ENCODE measurements around the gene SLFN14. TPM values are rescaled to one million over a fixed set of nuclear protein-coding genes. Genes with fewer than 3 reads are reported as not detected.

SLFN14 gene
- not detected for total RNA-seq

DNA sequence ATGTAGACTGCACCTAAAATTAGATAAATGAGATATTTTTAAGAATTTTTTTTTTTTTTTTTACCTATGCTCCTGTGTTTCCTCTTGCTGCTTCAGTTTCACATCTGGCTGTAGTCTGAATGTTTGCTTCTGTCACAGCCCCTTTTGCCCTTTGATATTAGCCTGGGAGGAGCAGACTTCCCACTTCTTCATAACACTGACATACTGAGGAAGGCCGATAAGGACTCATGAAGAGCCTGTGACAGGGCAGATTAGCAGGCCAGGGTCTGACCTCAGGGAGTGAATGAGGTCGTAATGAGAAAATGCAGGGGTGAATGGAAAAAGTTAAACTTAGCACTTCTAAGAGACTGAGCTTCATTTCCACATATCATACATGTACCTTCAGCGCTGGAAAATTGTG lies at the start of gene SLFN14:
TSS of gene SLFN14 (minus strand) at position 117 of the 400 bp plus-strand sequence. CDS start 2,757 bp downstream, outside the sequence.
- ATAC-seq (no peak), DNase-seq (no peak)
- Histone ChIP-seq H3K27me3 (no peaks in the 10 kb centered on the region), H3K9me3 (no peaks in the 10 kb centered on the region), H3K4me3 (no peak within 1 kb of the TSS), H3K27ac (no peak within 1 kb of the TSS), H3K36me3 (replicated peaks in 1 of 2; ENCODE audit: insufficient read depth in 1 of 2, low read depth in 2 of 2) (no peaks in the 10 kb centered on the region), H3K4me1 (no peaks in the 10 kb centered on the region)
- WGBS, 2 donors: 56 to 62% methylated on average over 3 of the region's 3 CpGs
- intact Hi-C loops (cut with DNase I): no loop called here
- no peak for TF ChIP-seq CTCF (IDR thresholded peaks at IDR 0.05)
- TF ChIP-seq POLR2A (IDR thresholded peaks at IDR 0.05): no peak

DNA sequence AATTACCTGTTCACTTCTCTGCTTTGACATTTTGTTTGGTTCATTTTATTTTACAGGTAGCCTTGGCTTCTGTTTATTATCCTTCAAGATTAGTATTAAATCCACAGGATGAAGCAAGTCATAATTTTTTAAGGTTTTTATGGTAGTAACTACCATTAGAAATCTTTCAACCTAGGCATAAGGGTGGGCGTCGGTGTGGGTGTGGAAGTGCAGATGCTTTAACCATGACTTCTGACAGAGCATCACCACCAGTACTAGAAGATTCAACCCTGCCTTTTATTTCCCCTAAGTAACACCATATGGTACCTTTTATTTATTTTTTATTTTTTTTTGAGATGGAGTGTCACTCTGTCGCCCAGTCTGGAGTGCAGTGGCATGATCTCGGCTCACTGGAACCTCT lies 49.2 kb upstream of the SLFN14 start:
- no peak for ATAC-seq
- Histone ChIP-seq H3K36me3 (replicated peaks in 1 of 2; ENCODE audit: insufficient read depth in 1 of 2, low read depth in 2 of 2) (peaks cover 5 to 23% of the 10 kb centered on the region in 2 donors), H3K9me3 (no peaks in the 10 kb centered on the region), H3K27me3 (no peaks in the 10 kb centered on the region), H3K27ac (no peak overlapping the region), H3K4me1 (no peaks in the 10 kb centered on the region), H3K4me3 (no peak overlapping the region)
- TF ChIP-seq POLR2A (IDR thresholded peaks at IDR 0.05) (no peak), CTCF (IDR thresholded peaks at IDR 0.05) (no peak)
- intact Hi-C loops (cut with DNase I): loop anchor here (5.0 kb wide), 1 partner anchor 137 kb away; no protein-coding TSS in a partner anchor
- DNase-seq: no peak
- 82 to 98% methylated on average over 4 of the region's 4 CpGs for WGBS, 2 donors

DNA sequence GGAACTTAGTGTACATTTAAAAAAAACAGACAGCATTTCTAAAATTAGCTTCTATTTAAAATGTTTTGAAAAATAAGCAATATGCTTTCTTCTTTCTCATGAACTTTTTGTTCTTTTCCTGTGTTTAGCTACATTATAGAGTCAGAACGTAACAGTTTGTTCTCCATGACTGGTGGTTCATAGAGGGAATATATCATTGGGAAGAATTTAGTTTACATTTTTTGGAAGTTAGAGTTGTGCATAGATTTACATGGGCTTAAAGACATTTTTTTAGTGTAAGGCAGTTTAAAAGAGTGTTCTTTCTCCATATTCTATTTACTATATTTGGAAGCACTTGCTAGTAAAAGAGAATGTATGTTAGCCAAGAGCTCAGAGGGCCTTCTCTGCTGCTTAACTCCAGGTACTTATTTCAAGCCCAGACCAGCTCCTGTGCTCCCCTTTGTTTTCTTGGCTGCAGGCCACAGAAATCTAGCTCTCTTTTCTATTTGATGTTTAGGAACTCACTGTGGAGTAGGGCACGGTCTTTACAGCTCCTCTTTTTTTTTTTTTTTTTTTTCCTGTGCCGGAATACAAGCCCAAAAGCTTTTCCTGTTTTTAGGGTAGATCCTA lies 46.7 kb upstream of the SLFN14 start:
- Histone ChIP-seq H3K27me3 (no peaks in the 10 kb centered on the region), H3K27ac (no peak overlapping the region), H3K9me3 (no peaks in the 10 kb centered on the region), H3K4me3 (no peak overlapping the region), H3K36me3 (replicated peaks in 1 of 2; ENCODE audit: insufficient read depth in 1 of 2, low read depth in 2 of 2) (peaks cover 5 to 30% of the 10 kb centered on the region in 2 donors), H3K4me1 (no peaks in the 10 kb centered on the region)
- TF ChIP-seq CTCF (IDR thresholded peaks at IDR 0.05) (no peak), POLR2A (IDR thresholded peaks at IDR 0.05) (no peak)
- intact Hi-C loops (cut with DNase I): no loop called here
- DNase-seq (no peak), ATAC-seq (no peak)
- WGBS, 2 donors: 75 to 87% methylated on average over 3 of the region's 3 CpGs

- no peak overlapping the region for H3K4me3 ChIP-seq
- 86 to 91% methylated on average over 2 of the region's 2 CpGs for WGBS, 2 donors
- H3K9me3 ChIP-seq: no peaks in the 10 kb centered on the region
- ATAC-seq (no peak), DNase-seq (no peak)
- TF ChIP-seq POLR2A (IDR thresholded peaks at IDR 0.05) (no peak), CTCF (IDR thresholded peaks at IDR 0.05) (no peak)
- intact Hi-C loops (cut with DNase I): no loop called here
- H3K4me1 ChIP-seq: no peaks in the 10 kb centered on the region
- H3K36me3 ChIP-seq (replicated peaks in 1 of 2; ENCODE audit: insufficient read depth in 1 of 2, low read depth in 2 of 2): peaks cover 5 to 31% of the 10 kb centered on the region in 2 donors
- no peaks in the 10 kb centered on the region for H3K27me3 ChIP-seq
- no peak overlapping the region for H3K27ac ChIP-seq
These were observed 45.1 kb upstream of the SLFN14 start for GRCh38 chr17:35605678-35606077.

DNA sequence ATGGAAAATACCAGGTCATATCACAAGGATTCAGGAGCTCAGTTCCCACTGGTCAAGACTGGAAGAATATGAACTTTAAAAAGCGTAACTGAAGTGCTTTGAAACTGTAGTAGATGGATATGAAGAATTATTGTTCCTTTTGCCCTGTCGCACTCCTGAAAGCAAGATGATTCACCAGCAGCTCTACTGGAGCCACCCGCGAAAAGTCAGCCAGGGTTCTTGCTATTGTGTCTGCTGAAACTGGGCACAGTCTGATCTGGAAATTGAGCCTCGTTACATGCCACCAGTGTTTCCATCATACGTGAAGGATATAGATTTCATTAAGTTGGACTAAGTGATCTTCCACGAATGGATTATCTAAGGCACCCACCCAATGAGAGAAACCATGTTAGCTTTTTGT lies 43.1 kb upstream of the SLFN14 start:
- Histone ChIP-seq H3K27ac (no peak overlapping the region), H3K9me3 (no peaks in the 10 kb centered on the region), H3K27me3 (no peaks in the 10 kb centered on the region), H3K4me3 (no peak overlapping the region), H3K36me3 (replicated peaks in 1 of 2; ENCODE audit: insufficient read depth in 1 of 2, low read depth in 2 of 2) (peaks cover 5 to 21% of the 10 kb centered on the region in 2 donors), H3K4me1 (no peaks in the 10 kb centered on the region)
- no peak for DNase-seq
- ATAC-seq: no peak
- intact Hi-C loops (cut with DNase I): no loop called here
- 92 to 96% methylated on average over 7 of the region's 7 CpGs for WGBS, 2 donors
- no peak for TF ChIP-seq POLR2A (IDR thresholded peaks at IDR 0.05)
- no peak for TF ChIP-seq CTCF (IDR thresholded peaks at IDR 0.05)
